Lung (tissue), 12 donors: ENCODE data around the gene CILP2. TPM values are rescaled to one million over a fixed set of nuclear protein-coding genes. Genes with fewer than 3 reads are reported as not detected.
A peak's percentile ranks its signal among the peaks of the same experiment; 100 is the strongest.

ENCODE experiments used
- ATAC-seq: fragments of 200-7000 bp; cut with Tn5 transposase; one replicate; pipeline ENCODE4 v1.9.1; 2020; ENCODE audit warnings: moderate number of reproducible peaks; ENCODE audit not compliant: insufficient read depth, low FRiP score
- DNase-seq, 3 donors: peaks; one replicate each; pipeline ENCODE4 v3.0.0-alpha.2; 2013 to 2017
- H3K27ac ChIP-seq, 2 donors: one replicate each; pipeline ENCODE4 v1.5.1; 2013; ENCODE audit warnings: mild to moderate bottlenecking in 2 of 2, moderate library complexity in 2 of 2, control low read depth in 1 of 2, inconsistent platforms in 1 of 2, low read depth in 1 of 2, low read length in 1 of 2
- H3K27me3 ChIP-seq, 3 donors: one replicate each; pipeline ENCODE4 v1.5.1; 2013; ENCODE audit warnings: low read length in 2 of 3; ENCODE audit not compliant: control insufficient read depth in 3 of 3, insufficient read depth in 3 of 3
- H3K36me3 ChIP-seq, 4 donors: one replicate each; pipeline ENCODE4 v1.5.1; 2013; ENCODE audit warnings: low read length in 4 of 4, mild to moderate bottlenecking in 1 of 4, moderate library complexity in 1 of 4; ENCODE audit not compliant: control insufficient read depth in 4 of 4, insufficient read depth in 4 of 4
- H3K4me1 ChIP-seq, 5 donors: one replicate each; pipeline ENCODE4 v1.5.1; 2013; ENCODE audit warnings: low read length in 5 of 5, mild to moderate bottlenecking in 2 of 5, moderate library complexity in 1 of 5; ENCODE audit not compliant: control insufficient read depth in 5 of 5, insufficient read depth in 5 of 5
- H3K4me3 ChIP-seq: one replicate; pipeline ENCODE4 v1.5.1; 2013; ENCODE audit warnings: mild to moderate bottlenecking, control low read depth, moderate library complexity
- H3K9ac ChIP-seq, 2 donors: one replicate each; pipeline ENCODE4 v1.5.1; 2013; ENCODE audit warnings: low read length in 2 of 2, control low read depth in 1 of 2; ENCODE audit not compliant: insufficient read depth in 1 of 2
- H3K9me3 ChIP-seq, 4 donors: one replicate each; pipeline ENCODE4 v1.5.1; 2013; ENCODE audit warnings: low read length in 3 of 4, mild to moderate bottlenecking in 1 of 4, moderate library complexity in 1 of 4; ENCODE audit not compliant: control insufficient read depth in 4 of 4, insufficient read depth in 3 of 4
- WGBS, 2 donors: extraction: QIAGEN DNeasy Blood & Tissue Kit; methylation state at CpG; one replicate each; pipeline ENCODE4 v1.1.7; 2013; 5-methylcytosine and 5-hydroxymethylcytosine counted together
- polyA plus RNA-seq, 2 donors: library from polyadenylated mRNA; stranded (reverse); fragments of 200-250 nt; gene quantifications; one replicate each; pipeline ENCODE4 v1.2.1, GENCODE V29; 2013
- total RNA-seq, 2 donors: library from RNA; depleted of rRNA in 1 of 2; stranded (reverse); fragments of >200 nt in 1 of 2; gene quantifications; one replicate each; pipeline ENCODE4 v1.2.1, GENCODE V29; 2014 to 2021
- TF ChIP-seq, protein P1 (sequence below): IDR thresholded peaks from 2 replicates; pipeline ENCODE4 v1.5.1; 2012; ENCODE audit warnings: mild to moderate bottlenecking; ENCODE audit errors: control extremely low read depth, extremely low read depth
- donor health status: control.
- donor health status: control.
- donor health status: Bipolar disorder and iron deficiency.
- donor health status: healthy.
- donor health status: DM: yes; HTN: yes; CAD: no.

CILP2 gene
- total and polyA plus RNA-seq, 4 donors: 0.06 to 0.68 (median 0.38) TPM

DNA sequence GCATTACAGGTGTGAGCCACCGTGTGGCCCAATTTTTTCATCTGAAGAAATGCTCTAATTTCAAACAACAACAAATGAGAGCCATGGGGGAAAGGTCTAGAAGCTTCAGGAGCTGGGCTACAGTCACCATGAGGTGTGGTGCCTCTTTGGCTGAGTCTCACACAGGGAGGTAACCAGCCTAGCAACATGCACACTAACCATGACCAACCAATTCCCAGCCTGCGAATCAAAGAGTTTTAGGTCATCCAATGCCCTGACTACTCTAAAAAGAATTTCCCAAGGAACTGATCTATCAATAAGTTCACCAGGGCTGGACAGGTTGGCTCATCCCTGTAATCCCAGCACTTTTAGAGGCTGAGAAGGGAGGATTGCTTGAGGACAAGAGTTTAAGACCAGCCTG lies 50.5 kb downstream of the CILP2 start:
- Histone ChIP-seq H3K4me3 (no peak overlapping the region), H3K27me3 (no peaks in the 10 kb centered on the region), H3K4me1 (peaks cover 0 to 16% (median 4%) of the 10 kb centered on the region in 5 donors), H3K9me3 (no peaks in the 10 kb centered on the region), H3K27ac (no peak overlapping the region), H3K9ac (no peak overlapping the region), H3K36me3 (peaks cover 0 to 2% (median 1%) of the 10 kb centered on the region in 4 donors)
- DNase-seq (no peak), ATAC-seq (no peak)
- WGBS, 2 donors: 91 to 92% methylated on average over 2 of the region's 2 CpGs
- TF ChIP-seq, protein P1, sequence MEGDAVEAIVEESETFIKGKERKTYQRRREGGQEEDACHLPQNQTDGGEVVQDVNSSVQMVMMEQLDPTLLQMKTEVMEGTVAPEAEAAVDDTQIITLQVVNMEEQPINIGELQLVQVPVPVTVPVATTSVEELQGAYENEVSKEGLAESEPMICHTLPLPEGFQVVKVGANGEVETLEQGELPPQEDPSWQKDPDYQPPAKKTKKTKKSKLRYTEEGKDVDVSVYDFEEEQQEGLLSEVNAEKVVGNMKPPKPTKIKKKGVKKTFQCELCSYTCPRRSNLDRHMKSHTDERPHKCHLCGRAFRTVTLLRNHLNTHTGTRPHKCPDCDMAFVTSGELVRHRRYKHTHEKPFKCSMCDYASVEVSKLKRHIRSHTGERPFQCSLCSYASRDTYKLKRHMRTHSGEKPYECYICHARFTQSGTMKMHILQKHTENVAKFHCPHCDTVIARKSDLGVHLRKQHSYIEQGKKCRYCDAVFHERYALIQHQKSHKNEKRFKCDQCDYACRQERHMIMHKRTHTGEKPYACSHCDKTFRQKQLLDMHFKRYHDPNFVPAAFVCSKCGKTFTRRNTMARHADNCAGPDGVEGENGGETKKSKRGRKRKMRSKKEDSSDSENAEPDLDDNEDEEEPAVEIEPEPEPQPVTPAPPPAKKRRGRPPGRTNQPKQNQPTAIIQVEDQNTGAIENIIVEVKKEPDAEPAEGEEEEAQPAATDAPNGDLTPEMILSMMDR: no peak

DNA sequence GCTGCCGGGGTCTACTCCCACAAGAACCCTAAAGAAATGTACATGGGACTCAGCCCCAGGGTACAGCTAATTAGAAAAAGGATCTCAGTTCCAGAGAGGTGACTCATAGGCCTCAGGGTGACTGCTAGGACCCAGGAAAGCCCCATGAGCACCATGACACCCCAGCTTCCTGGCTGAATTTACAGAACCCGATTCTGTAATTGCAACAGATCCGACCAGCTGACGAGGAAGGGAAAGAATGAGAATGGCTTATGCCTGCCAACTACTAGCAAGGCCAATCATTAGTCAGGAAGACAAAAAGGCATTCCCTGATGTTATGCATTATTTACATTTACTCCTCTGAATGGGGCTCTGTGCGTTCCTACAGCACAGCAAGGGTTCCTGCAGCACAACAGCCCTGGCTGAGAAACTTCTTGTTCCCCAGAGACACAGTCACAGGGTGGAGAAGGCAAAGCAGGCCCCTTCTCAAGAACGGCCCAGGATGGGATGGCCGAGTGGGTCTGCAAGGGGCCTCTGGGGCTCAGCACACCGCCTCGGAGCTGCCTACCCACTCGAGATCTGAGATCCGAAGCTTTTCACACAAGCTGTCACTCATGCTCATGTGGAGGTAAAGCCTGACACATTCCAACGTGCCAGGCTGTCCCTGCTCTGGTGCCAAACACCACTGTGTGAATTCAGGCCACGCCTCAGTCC lies 53.2 kb downstream of the CILP2 start:
- ATAC-seq (peak; percentile 49), DNase-seq (peak; percentile 82 to 96 (median 95))
- Histone ChIP-seq H3K27me3 (no peaks in the 10 kb centered on the region), H3K9me3 (no peaks in the 10 kb centered on the region), H3K4me3 (no peak overlapping the region), H3K4me1 (peaks cover 0 to 25% (median 12%) of the 10 kb centered on the region in 5 donors), H3K36me3 (peaks cover 0 to 2% (median 1%) of the 10 kb centered on the region in 4 donors), H3K27ac (peak overlapping the region in 1 of 2 donors; percentile 78), H3K9ac (peak overlapping the region in 1 of 2 donors; percentile 8)
- WGBS, 2 donors: 52 to 58% methylated on average over 13 of the region's 13 CpGs
- TF ChIP-seq, protein P1: no peak

DNA sequence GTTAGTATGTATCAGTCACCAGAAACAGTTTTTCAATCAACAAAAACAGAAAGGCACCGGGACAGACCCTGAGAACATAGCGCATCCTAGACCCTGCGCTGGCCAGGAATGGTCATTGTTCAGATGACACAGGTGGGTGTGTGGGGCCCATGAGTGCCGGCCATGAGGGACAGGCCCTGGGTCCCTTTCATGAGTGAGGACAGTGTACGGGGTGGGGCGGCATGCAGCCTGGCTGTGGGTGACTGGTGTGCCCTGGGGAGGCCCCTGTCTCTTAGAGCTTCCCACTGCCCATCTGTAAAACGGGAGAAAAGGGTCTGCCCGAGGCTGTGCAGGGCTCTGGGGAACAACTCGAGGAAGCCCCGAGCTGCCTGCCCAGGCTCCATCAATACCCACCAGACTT lies 54.6 kb downstream of the CILP2 start:
- Histone ChIP-seq H3K27ac (no peak overlapping the region), H3K9ac (no peak overlapping the region), H3K36me3 (peaks cover 0 to 2% (median 1%) of the 10 kb centered on the region in 4 donors), H3K9me3 (no peaks in the 10 kb centered on the region), H3K27me3 (no peaks in the 10 kb centered on the region), H3K4me3 (no peak overlapping the region), H3K4me1 (peaks cover 0 to 25% (median 12%) of the 10 kb centered on the region in 5 donors)
- 88 to 96% methylated on average over 10 of the region's 10 CpGs for WGBS, 2 donors
- TF ChIP-seq, protein P1: no peak
- DNase-seq: no peak
- ATAC-seq: no peak
